ENCODE measurements around the gene TMEM117.
"Not testable (repeated sequence)": the region's sequence is repeated elsewhere in the genome, so short reads cannot be mapped to it uniquely, and the experiment has no call there.

TMEM117 gene

DNA sequence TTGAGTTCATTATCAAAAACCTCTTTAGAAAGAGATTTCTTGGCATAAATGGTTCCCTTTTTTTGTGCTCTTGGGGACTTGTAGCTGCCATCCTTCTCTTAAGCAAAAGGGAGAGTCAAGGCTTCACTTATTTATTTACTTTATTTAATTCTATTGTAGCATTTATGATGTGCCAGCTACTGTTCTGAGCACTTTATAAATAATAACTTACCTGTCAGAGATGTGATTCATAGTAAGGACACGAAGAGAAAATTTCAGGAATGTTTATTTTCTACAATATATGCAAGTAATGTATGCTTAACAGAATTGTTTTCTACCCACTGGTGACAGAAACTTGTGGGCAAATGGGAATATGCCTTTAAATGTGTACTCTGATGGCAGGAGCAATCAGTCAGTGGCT lies 33.3 kb downstream of the TMEM117 start:
- DNase-seq (ENCODE audit: low read depth), result no peak
- H3K4me3 ChIP-seq (replicated peaks; ENCODE audit: low read depth, low read length), result no peak overlapping the region
- TF ChIP-seq CTCF (IDR thresholded peaks at IDR 0.05; ENCODE audit: low read length, missing control alignments), result no peak

DNA sequence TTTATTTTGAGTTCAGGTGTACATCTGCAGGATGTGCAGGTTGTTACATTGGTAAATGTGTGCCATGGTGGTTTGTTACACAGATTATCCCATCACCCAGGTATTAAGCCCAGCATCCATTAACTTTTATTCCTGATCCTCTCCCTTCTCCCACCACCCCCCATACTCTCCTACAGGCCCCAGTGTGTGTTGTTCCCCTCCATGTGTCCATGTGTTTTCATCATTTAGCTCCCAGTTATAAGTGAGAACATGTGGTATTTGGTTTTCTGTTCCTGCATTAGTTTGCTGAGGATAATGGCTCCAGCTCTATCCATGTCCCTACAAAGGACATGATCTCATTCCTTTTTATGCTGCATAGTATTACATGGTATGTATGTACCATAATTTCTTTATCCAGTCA lies 33.9 kb downstream of the TMEM117 start:
- DNase-seq (ENCODE audit: low read depth); H3K4me3 ChIP-seq (replicated peaks; ENCODE audit: low read depth, low read length): not testable (repeated sequence)

DNA sequence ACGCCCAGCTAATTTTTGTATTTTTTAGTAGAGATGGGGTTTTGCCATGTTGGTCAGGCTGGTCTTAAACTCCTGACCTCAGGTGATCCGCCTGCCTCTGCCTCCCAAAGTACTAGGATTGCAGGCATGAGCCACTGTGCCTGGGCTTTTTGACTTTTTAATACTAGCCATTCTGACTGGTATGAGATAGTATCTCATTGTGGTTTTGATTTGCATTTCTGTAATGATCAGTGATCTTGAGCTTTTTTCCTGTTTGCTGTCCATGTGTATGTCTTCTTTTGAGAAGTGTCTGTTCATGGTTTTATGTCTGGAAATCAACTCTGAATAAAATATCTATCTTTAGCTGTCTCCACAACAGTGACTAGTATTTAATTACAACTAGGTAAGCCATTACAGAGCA lies 35.4 kb downstream of the TMEM117 start:
- not testable (repeated sequence) for DNase-seq (ENCODE audit: low read depth); H3K4me3 ChIP-seq (replicated peaks; ENCODE audit: low read depth, low read length)

DNA sequence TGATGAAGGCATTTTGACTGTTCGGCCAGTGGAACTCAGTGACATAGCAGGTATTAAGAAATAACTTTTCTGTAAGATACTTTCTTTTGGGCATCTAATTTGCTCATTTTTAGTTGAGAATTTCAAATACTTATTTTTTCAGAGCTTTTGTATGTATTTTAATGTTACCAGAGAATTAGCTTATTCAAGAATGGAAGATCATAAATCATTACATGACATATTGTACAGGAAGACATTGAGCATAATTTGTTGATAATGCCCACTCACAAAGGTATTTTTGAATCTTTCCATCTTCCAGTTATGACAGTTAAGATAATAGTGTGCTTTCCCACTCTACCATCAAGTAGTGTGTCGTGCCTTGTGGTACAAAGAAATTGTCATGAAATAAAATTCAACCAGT lies 36.5 kb downstream of the TMEM117 start:
- no peak for DNase-seq (ENCODE audit: low read depth)
- no peak overlapping the region for H3K4me3 ChIP-seq (replicated peaks; ENCODE audit: low read depth, low read length)
- no peak for TF ChIP-seq CTCF (IDR thresholded peaks at IDR 0.05; ENCODE audit: low read length, missing control alignments)

DNA sequence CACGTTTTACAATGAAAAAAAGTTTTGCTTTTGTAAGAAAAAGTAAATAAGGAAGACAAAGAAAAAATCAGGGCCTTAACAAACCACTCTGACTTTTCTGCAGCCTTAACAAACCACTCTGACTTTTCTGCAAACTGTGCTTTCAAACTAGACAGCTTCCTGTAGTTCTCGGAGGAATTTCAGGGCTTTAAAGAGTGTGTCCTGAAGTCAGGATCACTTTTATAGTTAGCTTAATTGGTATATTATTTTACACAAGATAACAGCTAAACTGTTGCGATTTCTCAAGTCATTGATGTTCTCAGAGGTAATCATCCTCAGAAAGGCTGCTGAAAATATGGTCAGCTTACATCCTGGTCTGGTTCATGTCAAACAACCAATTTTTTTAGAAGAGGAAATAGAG lies 42.2 kb downstream of the TMEM117 start:
- H3K4me3 ChIP-seq (replicated peaks; ENCODE audit: low read depth, low read length), result no peak overlapping the region
- no peak for DNase-seq (ENCODE audit: low read depth)
- no peak for TF ChIP-seq CTCF (IDR thresholded peaks at IDR 0.05; ENCODE audit: low read length, missing control alignments)

DNA sequence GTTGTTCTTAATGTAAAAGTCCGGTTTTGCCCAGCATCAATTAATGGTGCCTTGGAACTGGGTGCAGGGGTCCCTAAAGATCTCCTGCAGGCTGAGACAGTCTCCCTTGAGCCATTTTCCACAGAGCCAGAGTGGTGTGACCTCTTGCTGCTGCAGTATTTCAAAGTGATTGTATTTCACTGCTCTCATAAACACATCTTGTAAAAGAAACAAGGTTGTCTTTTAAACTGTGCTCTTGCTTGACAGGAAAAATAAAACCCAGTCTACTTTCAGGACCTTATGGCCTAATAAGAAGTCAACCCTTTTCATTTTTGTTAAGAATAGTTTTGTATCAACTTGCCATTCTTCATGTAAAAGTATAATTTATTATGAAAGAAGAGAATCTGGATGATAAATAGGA lies 44.7 kb downstream of the TMEM117 start:
- TF ChIP-seq CTCF (IDR thresholded peaks at IDR 0.05; ENCODE audit: low read length, missing control alignments), result no peak
- DNase-seq (ENCODE audit: low read depth), result no peak
- H3K4me3 ChIP-seq (replicated peaks; ENCODE audit: low read depth, low read length), result no peak overlapping the region

- no peak overlapping the region for H3K4me3 ChIP-seq (replicated peaks; ENCODE audit: low read depth, low read length)
- peak; percentile 80 for DNase-seq (ENCODE audit: low read depth)
- peak; percentile 95 for TF ChIP-seq CTCF (IDR thresholded peaks at IDR 0.05; ENCODE audit: low read length, missing control alignments)
Measured at GRCh38 chr12:43882578-43883178, 46.8 kb downstream of the TMEM117 start.

GRCh38 chr12:43883311-43883710 lies 47.4 kb downstream of the TMEM117 start:
- no peak for TF ChIP-seq CTCF (IDR thresholded peaks at IDR 0.05; ENCODE audit: low read length, missing control alignments)
- no peak for DNase-seq (ENCODE audit: low read depth)
- H3K4me3 ChIP-seq (replicated peaks; ENCODE audit: low read depth, low read length), result no peak overlapping the region
